ENCODE measurements around the gene SP140. TPM values are rescaled to one million over a fixed set of nuclear protein-coding genes. Genes with fewer than 3 reads are reported as not detected.
"Not testable (repeated sequence)": the region's sequence is repeated elsewhere in the genome, so short reads cannot be mapped to it uniquely, and the experiment has no call there.

SP140 gene
- total RNA-seq, 1 donor from 2014 or later, result 0.49 TPM

DNA sequence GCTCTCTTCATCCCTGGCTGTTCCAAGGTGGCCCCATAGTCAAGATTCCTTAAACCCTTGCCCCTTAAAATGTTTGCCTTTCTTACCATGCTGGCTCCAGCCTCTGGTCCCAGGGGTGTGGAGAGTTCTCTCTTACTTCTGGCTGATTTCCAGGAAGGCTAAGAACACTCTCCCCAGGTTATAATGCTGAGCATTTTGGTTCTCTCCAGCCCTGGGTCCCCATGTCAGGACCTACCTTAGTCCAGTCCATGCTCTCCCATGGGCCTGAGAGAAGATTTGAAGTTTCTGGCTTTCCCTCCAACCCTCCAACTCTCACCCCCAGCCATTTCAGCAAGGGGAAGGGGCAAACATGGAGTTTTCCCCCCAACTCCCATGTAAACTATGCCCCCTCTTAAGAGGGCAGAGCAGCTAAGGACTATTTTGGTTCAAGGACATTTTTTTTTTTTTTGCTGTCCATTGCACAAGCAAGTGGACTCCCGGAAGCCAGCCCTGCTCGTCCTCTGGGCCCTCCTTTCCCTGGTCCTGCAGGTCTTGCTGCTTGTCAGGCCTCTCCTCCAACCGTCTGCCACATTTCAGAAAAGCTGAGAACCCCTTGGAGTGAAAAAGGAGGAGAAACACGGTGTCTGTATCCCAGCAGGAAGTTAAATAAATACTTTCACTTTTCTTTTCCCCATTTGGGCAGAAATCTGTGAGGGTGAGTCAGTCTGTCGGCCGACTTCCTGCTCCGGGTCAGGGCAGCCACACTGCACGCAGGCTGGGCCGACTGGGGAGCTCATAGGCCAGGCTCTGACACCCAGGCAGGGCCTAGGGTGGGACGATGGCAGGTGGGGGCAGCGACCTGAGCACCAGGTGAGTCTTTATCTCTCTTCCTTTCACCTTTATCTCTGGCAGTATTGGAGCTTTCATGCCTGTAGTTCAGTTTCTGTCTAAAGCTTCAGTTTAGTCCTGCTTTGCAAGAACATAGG lies 101.2 kb downstream of the SP140 start, which contains the start of gene SP140L:
TSS of gene SP140L (plus strand) at position 741 of the 965 bp plus-strand sequence. CDS start at position 818, 77 bp downstream.
- DNase-seq, result peak; percentile 15

- no peak for DNase-seq
Measured at GRCh38 chr2:230327418-230328154, 102.0 kb downstream of the SP140 start.

DNA sequence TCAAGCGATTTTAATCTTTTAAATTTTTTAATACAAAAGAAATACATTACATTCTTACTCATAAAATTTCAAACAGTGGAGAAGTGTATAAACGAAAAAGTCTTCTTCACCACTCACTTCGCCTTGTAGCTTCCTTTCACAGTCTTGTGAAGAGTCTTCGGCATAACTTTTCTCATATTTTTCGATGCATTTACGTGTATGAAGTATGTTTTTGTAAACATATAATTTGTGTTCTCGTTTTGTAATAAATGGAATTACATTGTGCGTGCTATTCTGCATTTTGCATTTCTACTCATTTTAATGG lies 102.6 kb downstream of the SP140 start:
- DNase-seq, result no peak

GRCh38 chr2:230329946-230330605 lies 104.5 kb downstream of the SP140 start:
- no peak for DNase-seq

DNA sequence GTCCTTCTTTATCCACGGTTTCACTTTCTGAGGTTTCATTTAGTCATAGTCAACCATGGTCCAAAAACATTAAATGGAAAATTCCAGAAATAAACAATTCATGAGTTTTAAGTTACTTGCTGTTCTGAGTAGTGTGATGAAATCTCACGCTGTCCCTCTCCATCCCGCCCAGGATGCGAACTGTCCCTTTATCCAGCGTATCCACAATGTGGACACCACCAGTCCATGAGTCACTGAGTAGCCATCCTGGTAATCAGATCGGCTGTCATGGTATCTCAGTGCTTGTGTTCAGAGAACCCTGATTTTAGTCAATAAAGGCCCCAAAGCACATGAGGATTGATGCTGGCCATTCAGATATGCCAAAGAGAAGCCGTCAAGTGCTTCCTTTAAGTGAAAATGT lies 105.2 kb downstream of the SP140 start:
- no peak for DNase-seq

DNA sequence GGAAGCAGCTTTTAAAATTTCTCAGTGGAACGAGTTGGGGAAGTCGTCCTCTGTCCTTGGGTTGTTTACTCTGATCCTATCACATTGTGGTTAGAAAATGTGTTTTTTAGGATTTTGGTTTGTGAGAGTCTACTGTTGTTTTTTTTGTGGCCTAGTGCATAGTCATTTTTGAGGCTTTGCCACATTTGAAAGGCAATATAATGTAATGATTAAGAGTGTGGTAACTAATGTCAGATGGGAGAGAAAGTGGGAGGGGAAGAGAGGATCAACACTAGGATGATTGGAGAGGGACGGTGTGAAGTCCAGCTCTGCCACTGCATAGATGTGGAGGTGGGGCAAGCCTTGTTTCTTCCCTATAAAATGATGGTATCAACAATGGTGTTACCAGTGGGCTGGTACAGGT lies 109.9 kb downstream of the SP140 start:
- no peak for DNase-seq

DNA sequence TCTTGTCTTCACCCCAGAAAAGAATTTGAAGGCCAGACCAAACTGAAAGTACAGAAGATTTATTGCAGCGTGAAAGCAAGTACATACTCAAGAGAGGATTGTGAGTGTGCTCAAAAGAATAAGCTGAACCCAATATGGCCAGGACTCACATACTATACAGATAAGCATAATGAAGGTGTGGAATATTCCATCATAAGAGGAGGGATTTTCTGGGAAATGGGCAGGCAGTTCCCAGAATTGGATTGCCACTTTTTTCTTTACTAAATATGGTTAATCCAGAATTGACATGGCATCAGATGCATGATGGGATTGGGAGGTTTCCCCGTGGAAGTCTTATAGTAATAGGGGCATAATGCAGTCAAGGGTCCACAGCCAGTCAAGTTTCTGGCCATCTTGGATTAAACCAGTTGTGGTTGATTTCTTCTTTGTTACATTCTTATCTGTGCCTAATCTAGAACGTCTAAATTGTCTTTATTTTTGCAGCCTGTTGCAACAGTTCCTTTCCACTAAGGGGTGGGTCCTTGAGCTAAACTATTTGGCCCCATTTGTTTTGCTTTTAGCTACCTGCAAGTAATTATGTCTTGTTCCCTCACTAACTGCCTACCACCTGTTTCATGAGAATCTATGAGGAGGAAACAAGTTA lies 110.4 kb downstream of the SP140 start:
- DNase-seq, result no peak

DNA sequence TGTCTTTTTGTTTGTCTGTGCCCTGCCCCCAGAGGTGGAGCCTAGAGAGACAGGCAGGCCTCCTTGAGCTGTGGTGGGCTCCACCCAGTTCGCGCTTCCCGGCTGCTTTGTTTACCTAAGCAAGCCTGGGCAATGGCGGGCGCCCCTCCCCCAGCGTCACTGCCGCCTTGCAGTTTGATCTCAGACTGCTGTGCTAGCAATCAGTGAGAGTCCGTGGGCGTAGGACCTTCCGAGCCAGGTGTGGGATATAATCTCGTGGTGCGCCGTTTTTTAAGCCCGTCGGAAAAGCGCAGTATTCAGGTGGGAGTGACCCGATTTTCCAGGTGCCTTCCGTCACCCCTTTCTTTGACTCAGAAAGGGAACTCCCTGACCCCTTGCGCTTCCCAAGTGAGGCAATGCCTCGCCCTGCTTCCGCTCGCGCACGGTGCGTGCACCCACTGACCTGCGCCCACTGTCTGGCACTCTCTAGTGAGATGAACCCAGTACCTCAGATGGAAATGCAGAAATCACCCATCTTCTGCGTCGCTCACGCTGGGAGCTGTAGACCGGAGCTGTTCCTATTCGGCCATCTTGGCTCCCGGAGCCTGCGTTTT lies 116.5 kb downstream of the SP140 start:
- DNase-seq, result not testable (repeated sequence)

DNA sequence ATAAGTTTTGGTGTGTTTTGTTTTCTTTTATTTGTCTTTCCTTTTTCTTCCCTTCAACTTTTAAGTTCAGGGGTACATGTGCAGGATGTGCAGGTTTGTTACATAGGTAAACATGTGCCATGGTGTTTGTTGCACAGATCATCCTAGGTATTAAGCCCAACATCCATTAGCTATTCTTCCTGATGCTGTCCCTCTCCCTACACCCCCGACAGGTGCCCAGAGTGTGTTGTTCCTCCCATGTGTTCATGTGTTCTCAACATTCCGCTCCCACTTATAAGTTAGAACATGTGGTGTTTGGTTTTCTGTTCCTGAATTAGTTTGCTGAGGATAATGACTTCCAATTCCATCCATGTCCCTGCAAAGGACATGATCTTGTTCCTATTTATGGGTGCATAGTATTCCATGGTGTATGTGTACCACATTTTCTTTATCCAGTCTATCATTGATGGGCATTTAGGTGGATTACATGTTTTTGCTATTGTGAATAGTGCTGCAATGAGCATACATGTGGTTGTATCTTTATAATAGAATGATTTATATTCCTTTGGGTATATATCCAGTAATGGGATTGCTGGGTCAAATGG lies 117.6 kb downstream of the SP140 start:
- DNase-seq, result not testable (repeated sequence)

DNA sequence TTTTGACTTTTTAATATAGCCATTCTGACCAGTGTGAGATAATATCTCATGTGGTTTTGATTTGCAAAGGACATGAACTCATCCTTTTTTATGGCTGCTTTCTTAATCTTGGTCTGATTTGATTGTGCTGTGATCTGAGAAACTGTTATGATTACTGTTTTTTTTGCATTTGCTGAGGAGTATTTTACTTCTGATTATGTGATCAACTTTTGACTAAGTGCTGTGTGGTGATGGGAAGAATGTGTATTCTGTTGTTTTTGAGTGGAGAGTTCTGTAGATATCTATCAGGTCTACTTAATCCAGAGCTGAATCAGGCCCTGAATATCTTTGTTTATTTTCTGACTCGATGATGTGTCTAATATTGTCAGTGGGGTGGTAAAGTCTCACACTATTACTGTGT lies 118.2 kb downstream of the SP140 start:
- no peak for DNase-seq

- no peak for DNase-seq
Measured at GRCh38 chr2:230346465-230346864, 120.9 kb downstream of the SP140 start.

DNA sequence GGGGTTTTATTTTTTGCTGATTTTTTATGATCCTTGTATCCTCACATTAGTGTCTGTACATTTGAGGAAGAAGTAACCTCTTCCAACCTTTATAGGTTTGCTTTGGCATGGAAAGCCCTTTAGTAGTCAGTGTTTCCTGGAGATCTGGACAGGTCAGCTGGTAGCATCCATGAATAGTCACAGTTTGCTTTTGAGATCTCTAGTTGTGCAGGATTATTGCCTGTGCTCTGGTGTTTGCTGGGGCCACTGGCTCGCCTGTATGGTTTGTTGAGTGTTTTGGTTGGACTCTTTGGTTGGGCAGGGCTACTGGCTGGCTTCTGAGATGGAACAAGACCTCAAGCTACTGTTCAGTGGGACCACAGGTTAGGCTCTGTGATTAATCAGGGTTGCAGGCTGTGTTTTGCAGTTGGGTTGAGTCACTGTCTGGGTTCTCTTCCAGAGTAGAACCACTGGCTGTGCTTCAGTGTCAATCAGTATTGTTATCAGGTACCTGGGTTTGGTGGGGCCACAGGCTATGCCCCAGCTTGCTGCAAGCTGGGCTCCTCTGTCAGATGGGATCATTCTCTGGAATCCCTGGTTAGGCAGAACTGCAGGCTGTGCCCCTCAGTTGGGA lies 121.5 kb downstream of the SP140 start:
- no peak for DNase-seq

DNA sequence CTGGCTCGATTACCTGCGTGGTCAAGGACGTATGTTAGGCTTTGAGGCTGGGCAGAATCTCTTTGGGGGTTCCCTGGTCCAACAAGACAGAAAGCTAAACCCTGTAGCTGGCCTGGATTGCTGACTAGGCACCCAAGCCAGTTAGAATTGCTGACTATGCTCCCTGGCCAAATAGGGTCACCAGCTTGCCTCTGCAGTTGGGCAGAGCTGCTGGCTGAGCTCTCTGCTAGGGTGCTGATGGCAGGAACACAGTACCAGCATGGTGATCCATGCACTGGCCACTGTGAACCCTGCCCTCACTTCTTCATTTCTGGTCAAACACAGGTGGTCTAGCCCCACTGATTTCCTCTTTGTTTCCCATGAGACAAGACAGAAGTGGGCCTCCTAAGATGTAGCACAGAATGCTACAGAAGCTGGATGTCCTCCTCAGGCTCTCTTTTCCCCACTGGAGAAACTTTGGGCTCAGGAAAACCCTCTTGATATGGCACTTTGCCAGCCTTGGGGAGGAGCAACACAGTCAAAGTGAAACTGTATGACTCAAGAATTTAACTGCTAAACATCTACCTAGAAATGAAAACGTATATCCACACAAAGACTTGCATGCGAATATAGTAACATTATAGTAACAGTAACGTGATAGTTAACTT lies 122.2 kb downstream of the SP140 start:
- DNase-seq, result no peak

DNA sequence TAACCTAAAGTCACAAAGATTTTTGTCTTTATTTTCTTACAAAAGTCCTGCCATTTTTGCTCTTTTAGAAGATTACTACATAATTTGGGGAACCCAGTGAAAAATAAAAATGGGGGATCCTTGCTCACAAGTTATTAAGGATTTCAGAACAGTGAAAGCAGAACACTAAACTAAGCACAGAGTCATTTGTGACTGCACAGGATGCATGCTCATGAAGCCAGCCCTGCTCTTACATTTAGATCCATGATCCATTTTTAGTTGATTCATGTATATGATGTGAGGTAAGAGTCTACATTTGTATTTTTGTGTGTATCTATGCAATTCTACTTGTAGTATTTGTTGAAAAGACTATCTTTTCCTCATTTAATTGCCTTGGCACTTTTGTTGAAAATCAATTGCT lies 123.3 kb downstream of the SP140 start:
- no peak for DNase-seq

GRCh38 chr2:230356084-230356483 lies 130.5 kb downstream of the SP140 start:
- no peak for DNase-seq

- DNase-seq, result no peak
Measured at GRCh38 chr2:230358305-230358704, 132.8 kb downstream of the SP140 start.

GRCh38 chr2:230360028-230360427 lies 134.5 kb downstream of the SP140 start:
- DNase-seq, result no peak

- DNase-seq, result no peak
Measured at GRCh38 chr2:230362030-230362691, 136.6 kb downstream of the SP140 start.
